ENCODE results near the gene DNAAF9. TPM values are rescaled to one million over a fixed set of nuclear protein-coding genes. Genes with fewer than 3 reads are reported as not detected.

The DNAAF9 gene
- total RNA-seq, 1 experiment from 2014 or later: 6.3 TPM

DNA sequence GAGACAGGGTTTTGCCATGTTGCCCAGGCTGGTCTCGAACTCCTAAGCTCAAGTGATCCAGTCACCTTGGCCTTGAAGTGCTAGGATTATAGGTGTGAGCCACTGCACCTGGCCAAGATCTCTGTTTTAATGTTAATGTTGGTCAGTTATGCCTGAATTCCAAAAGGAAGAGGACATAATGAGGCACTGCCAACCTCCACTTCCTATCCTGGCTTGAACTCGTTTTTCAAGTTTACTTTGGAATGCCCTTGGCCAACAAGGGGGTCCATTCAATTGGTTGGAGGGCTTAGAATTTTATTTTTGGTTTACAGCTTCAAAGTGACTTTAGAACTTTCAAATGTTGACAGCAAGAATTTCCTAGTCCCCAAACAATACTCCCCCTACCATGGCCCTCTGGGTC, 29.8 kb downstream of the DNAAF9 start:
- H3K27me3 Mint-ChIP-seq (ENCODE audit: unreplicated experiment): no peaks in the 10 kb centered on the region

DNA sequence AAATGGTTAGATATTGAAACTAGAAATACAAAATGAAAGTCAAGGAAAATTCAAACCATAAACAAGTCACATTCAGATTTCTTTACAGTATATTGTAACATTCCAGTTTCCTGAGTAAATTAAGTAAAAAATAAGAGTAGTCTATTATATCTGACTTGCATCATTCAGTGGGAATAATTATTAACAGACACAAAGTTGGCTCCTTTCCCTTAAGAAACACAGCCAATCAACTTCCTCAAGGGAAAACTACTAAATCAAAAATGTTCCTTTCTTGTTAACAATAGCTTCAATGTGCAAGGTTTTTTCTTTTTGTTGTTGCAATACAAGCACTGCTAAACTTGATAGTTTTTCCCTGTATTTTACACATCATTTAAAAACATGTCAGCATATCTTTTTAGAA, 33.2 kb downstream of the DNAAF9 start:
- peaks cover 32% of the 10 kb centered on the region for H3K36me3 Mint-ChIP-seq (ENCODE audit: insufficient read depth, unreplicated experiment)
- intact Hi-C loops (cut with micrococcal nuclease; ENCODE audit: unreplicated experiment): no loop called here
- H3K27ac Mint-ChIP-seq (ENCODE audit: unreplicated experiment): peak overlapping the region; percentile 86
- no peak overlapping the region for H3K4me3 Mint-ChIP-seq (ENCODE audit: low read depth, unreplicated experiment)
- H3K4me1 Mint-ChIP-seq (ENCODE audit: low read depth, unreplicated experiment): peaks cover 35% of the 10 kb centered on the region
- TF ChIP-seq, protein P1, sequence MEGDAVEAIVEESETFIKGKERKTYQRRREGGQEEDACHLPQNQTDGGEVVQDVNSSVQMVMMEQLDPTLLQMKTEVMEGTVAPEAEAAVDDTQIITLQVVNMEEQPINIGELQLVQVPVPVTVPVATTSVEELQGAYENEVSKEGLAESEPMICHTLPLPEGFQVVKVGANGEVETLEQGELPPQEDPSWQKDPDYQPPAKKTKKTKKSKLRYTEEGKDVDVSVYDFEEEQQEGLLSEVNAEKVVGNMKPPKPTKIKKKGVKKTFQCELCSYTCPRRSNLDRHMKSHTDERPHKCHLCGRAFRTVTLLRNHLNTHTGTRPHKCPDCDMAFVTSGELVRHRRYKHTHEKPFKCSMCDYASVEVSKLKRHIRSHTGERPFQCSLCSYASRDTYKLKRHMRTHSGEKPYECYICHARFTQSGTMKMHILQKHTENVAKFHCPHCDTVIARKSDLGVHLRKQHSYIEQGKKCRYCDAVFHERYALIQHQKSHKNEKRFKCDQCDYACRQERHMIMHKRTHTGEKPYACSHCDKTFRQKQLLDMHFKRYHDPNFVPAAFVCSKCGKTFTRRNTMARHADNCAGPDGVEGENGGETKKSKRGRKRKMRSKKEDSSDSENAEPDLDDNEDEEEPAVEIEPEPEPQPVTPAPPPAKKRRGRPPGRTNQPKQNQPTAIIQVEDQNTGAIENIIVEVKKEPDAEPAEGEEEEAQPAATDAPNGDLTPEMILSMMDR (IDR thresholded peaks at IDR 0.05; ENCODE audit: unreplicated experiment): no peak
- H3K27me3 Mint-ChIP-seq (ENCODE audit: unreplicated experiment): no peaks in the 10 kb centered on the region
- CTCF ChIA-PET: no interaction called here
- H3K9me3 Mint-ChIP-seq (ENCODE audit: low read depth, unreplicated experiment): no peaks in the 10 kb centered on the region
- no peak for DNase-seq
- no TSS peak for BruUV-seq (replicated peaks)

More for the DNA sequence above, 29.8 kb downstream of the DNAAF9 start:
- TF ChIP-seq, protein P1 (IDR thresholded peaks at IDR 0.05; ENCODE audit: unreplicated experiment): no peak
- no peak for DNase-seq
- Mint-ChIP-seq H3K27ac (ENCODE audit: unreplicated experiment) (no peak overlapping the region), H3K4me1 (ENCODE audit: low read depth, unreplicated experiment) (peaks cover 34% of the 10 kb centered on the region), H3K36me3 (ENCODE audit: insufficient read depth, unreplicated experiment) (peaks cover 18% of the 10 kb centered on the region), H3K9me3 (ENCODE audit: low read depth, unreplicated experiment) (no peaks in the 10 kb centered on the region), H3K4me3 (ENCODE audit: low read depth, unreplicated experiment) (no peak overlapping the region)
- no TSS peak for BruUV-seq (replicated peaks)
- intact Hi-C loops (cut with micrococcal nuclease; ENCODE audit: unreplicated experiment): no loop called here
- CTCF ChIA-PET: no interaction called here

DNA sequence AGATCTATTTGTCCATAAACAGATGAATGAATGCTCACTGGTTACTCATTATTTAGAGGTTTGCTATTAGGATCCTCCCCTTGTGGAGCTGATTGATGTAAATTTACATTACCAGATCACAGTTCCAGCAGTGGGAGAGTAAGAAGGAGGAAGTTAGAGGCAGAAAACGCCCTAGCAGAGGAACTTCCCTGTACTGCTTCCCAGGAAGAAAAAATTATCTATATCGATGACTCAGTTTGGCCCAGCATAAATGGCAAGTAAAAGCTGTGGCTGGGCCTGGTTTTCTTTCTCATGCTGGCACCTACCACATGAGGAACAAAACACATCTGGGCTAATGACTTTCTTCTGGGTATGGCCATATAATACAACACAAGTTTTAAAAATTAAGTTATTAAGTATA, 35.7 kb downstream of the DNAAF9 start:
- TF ChIP-seq, protein P1 (IDR thresholded peaks at IDR 0.05; ENCODE audit: unreplicated experiment): no peak
- no peak for DNase-seq
- peaks cover 25% of the 10 kb centered on the region for H3K4me1 Mint-ChIP-seq (ENCODE audit: low read depth, unreplicated experiment)
- H3K4me3 Mint-ChIP-seq (ENCODE audit: low read depth, unreplicated experiment): no peak overlapping the region
- intact Hi-C loops (cut with micrococcal nuclease; ENCODE audit: unreplicated experiment): no loop called here
- CTCF ChIA-PET: no interaction called here
- H3K36me3 Mint-ChIP-seq (ENCODE audit: insufficient read depth, unreplicated experiment): peaks cover 32% of the 10 kb centered on the region
- BruUV-seq (replicated peaks): no TSS peak
- H3K27ac Mint-ChIP-seq (ENCODE audit: unreplicated experiment): peak overlapping the region; percentile 60
- no peaks in the 10 kb centered on the region for H3K9me3 Mint-ChIP-seq (ENCODE audit: low read depth, unreplicated experiment)
- no peaks in the 10 kb centered on the region for H3K27me3 Mint-ChIP-seq (ENCODE audit: unreplicated experiment)

DNA sequence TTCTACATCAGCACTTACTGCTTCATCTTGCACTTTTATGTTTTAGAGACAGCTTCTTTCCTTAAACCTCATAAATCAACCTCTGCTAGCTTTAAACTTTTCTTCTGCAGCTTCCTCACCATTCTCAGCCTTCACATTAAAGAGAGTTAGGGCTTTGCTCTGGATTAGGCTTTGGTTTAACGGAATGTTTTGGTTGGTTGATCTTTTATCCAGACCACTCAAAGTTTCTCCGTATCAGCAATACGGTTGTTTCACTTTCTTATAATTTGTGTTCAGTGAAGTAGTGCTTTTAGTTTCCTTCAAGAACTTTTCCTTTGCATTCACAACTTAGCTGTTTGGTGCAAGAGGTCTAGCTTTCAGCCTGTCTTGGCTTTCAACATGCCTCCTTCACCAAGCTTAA, 40.4 kb downstream of the DNAAF9 start:
- Mint-ChIP-seq H3K27me3 (ENCODE audit: unreplicated experiment) (no peaks in the 10 kb centered on the region), H3K4me1 (ENCODE audit: low read depth, unreplicated experiment) (peaks cover 5% of the 10 kb centered on the region), H3K4me3 (ENCODE audit: low read depth, unreplicated experiment) (no peak overlapping the region), H3K27ac (ENCODE audit: unreplicated experiment) (no peak overlapping the region), H3K36me3 (ENCODE audit: insufficient read depth, unreplicated experiment) (peaks cover 11% of the 10 kb centered on the region), H3K9me3 (ENCODE audit: low read depth, unreplicated experiment) (no peaks in the 10 kb centered on the region)
- BruUV-seq (replicated peaks): no TSS peak
- no peak for DNase-seq
- intact Hi-C loops (cut with micrococcal nuclease; ENCODE audit: unreplicated experiment): no loop called here
- CTCF ChIA-PET: no interaction called here
- TF ChIP-seq, protein P1 (IDR thresholded peaks at IDR 0.05; ENCODE audit: unreplicated experiment): no peak

Measured in Calu3 (cell line).